Measurements from ENCODE around the gene SIRT7.

The SIRT7 gene

GRCh38 chr17:81900181-81900820, 17.7 kb downstream of the SIRT7 start:
- Histone ChIP-seq H3K4me3 (replicated peaks; ENCODE audit: insufficient read depth, low read length) (no peak overlapping the region), H3K27me3 (ENCODE audit: insufficient read depth, poor library complexity, severe bottlenecking) (peaks cover 5% of the 10 kb centered on the region), H3K27ac (replicated peaks) (no peak overlapping the region)
- TF ChIP-seq REST (IDR thresholded peaks at IDR 0.05; ENCODE audit: insufficient replicate concordance, low read depth) (no peak), CTCF (IDR thresholded peaks at IDR 0.05; ENCODE audit: insufficient read depth, low read length) (no peak), POLR2AphosphoS5 (IDR thresholded peaks at IDR 0.05; ENCODE audit: low read depth) (no peak), GABPA (IDR thresholded peaks at IDR 0.05; ENCODE audit: low read depth) (no peak), SPI1 (IDR thresholded peaks at IDR 0.05; ENCODE audit: borderline replicate concordance, low read depth) (no peak)
- no peak for DNase-seq (ENCODE audit: low read depth in 1 of 2, low spot score in 1 of 2)

GRCh38 chr17:81899514-81900166, 18.3 kb downstream of the SIRT7 start:
- H3K27me3 ChIP-seq (ENCODE audit: insufficient read depth, poor library complexity, severe bottlenecking) = peaks cover 5% of the 10 kb centered on the region
- no peak overlapping the region for H3K27ac ChIP-seq (replicated peaks)
- no peak overlapping the region for H3K4me3 ChIP-seq (replicated peaks; ENCODE audit: insufficient read depth, low read length)
- TF ChIP-seq REST (IDR thresholded peaks at IDR 0.05; ENCODE audit: insufficient replicate concordance, low read depth) (no peak), CTCF (IDR thresholded peaks at IDR 0.05; ENCODE audit: insufficient read depth, low read length) (no peak), POLR2AphosphoS5 (IDR thresholded peaks at IDR 0.05; ENCODE audit: low read depth) (0 out of 2 replicates have a peak, but pooled peaks have one; percentile 11)
- DNase-seq (ENCODE audit: low read depth in 1 of 2, low spot score in 1 of 2) = no peak

GRCh38 chr17:81898885-81899284, 19.1 kb downstream of the SIRT7 start:
- Histone ChIP-seq H3K4me3 (replicated peaks; ENCODE audit: insufficient read depth, low read length) (no peak overlapping the region), H3K27ac (replicated peaks) (no peak overlapping the region), H3K27me3 (ENCODE audit: insufficient read depth, poor library complexity, severe bottlenecking) (peaks cover 5% of the 10 kb centered on the region)
- TF ChIP-seq POLR2AphosphoS5 (IDR thresholded peaks at IDR 0.05; ENCODE audit: low read depth) (no peak), SPI1 (IDR thresholded peaks at IDR 0.05; ENCODE audit: borderline replicate concordance, low read depth) (no peak), REST (IDR thresholded peaks at IDR 0.05; ENCODE audit: insufficient replicate concordance, low read depth) (no peak), CTCF (IDR thresholded peaks at IDR 0.05; ENCODE audit: insufficient read depth, low read length) (no peak), GABPA (IDR thresholded peaks at IDR 0.05; ENCODE audit: low read depth) (no peak)
- DNase-seq (ENCODE audit: low read depth in 1 of 2, low spot score in 1 of 2) = no peak

Measured in HL-60 (cell line).